ENCODE data around the gene SLC35C1. TPM values are rescaled to one million over a fixed set of nuclear protein-coding genes. Genes with fewer than 3 reads are reported as not detected.

SLC35C1 gene
- total RNA-seq, 1 donor, result 6.2 TPM

GRCh38 chr11:45858751-45859398 lies 53.9 kb downstream of the SLC35C1 start:
- DNase-seq (ENCODE audit: low read depth), result no peak
- TF ChIP-seq, protein P1, sequence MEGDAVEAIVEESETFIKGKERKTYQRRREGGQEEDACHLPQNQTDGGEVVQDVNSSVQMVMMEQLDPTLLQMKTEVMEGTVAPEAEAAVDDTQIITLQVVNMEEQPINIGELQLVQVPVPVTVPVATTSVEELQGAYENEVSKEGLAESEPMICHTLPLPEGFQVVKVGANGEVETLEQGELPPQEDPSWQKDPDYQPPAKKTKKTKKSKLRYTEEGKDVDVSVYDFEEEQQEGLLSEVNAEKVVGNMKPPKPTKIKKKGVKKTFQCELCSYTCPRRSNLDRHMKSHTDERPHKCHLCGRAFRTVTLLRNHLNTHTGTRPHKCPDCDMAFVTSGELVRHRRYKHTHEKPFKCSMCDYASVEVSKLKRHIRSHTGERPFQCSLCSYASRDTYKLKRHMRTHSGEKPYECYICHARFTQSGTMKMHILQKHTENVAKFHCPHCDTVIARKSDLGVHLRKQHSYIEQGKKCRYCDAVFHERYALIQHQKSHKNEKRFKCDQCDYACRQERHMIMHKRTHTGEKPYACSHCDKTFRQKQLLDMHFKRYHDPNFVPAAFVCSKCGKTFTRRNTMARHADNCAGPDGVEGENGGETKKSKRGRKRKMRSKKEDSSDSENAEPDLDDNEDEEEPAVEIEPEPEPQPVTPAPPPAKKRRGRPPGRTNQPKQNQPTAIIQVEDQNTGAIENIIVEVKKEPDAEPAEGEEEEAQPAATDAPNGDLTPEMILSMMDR (IDR thresholded peaks at IDR 0.05; ENCODE audit: insufficient read depth, low read length), result no peak
- no peak overlapping the region for H3K4me3 ChIP-seq (ENCODE audit: low read depth, low read length)

DNA sequence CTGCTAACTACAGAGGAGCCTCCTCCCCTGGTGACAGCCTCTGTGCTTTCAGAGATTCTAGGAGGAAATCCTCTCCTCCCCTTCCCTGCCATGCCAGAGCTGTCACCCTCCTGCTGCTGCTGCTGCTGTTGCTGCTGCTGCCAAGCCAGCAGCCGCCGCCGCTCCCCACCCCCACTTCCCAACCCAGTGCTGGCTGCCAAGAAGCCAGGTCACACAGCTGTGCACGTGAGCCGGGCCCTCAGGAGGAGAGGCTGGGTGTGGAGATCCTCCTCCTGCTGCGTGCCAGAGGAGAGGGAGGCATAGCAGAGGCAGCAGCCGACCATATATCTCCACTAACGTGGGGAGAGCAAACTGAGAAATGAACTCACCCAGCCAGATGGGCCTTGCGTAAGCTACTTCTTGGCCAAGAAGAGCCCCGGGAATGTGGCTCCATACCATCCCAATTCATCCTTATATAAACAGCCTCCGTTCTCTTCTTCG lies 54.8 kb downstream of the SLC35C1 start:
- H3K4me3 ChIP-seq (ENCODE audit: low read depth, low read length), result no peak overlapping the region
- TF ChIP-seq, protein P1 (IDR thresholded peaks at IDR 0.05; ENCODE audit: insufficient read depth, low read length), result no peak

DNA sequence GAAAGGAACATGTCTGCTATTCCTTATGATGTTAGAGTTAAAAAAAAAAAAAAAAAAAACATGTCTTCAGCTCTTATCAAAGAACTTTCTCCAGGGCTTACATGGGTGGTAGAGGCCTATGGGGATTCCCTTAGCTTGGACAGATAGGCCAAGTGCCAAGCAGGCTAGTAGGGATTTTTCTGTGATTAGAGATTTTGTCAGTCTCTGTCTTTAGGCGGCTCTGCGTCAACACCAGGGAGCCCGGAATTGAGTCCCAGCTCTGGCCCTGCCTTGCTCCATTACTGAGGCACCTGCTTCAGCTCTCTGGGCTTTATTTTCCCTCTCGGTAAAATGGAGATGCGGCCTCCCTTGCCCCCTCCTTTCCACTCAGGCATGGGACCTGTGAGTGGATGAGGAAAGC lies 55.4 kb downstream of the SLC35C1 start:
- TF ChIP-seq, protein P1 (IDR thresholded peaks at IDR 0.05; ENCODE audit: insufficient read depth, low read length), result no peak
- no peak for DNase-seq (ENCODE audit: low read depth)
- no peak overlapping the region for H3K4me3 ChIP-seq (ENCODE audit: low read depth, low read length)

More for the DNA sequence above, 54.8 kb downstream of the SLC35C1 start:
- DNase-seq (ENCODE audit: low read depth), result peak; percentile 99

DNA sequence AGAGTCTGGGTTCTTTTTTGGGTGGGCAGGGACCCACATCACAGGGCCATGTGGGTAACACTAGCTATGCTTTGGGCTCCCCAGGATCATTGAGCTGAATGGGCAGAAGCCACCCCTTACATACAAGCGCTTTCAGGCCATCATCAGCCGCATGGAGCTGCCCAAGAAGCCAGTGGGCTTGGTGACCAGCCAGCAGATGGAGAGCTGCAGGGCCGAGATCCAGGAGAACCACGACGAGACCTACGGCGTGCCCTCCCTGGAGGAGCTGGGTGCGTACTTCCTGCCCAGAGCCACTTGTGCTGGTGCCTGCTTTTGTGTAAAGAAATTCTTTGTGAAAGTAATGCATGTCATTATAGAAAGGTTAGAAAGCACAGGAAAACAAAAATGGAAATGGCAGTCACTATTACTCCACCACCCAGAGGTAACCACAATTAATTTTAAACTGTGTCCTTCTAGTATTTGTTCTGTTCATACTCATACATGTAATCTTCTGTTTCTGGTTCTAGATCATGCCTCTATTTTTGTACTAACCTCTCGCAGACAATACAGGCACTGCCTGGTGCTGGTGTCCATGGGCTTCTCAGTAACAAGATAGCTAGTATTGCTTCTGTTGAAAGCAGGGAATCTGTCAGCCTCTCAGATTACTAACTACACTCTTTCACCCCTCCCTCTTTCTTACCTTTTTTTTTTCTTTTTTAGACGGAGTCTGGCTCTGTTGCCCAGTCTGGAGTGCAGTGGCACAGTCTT lies 56.0 kb downstream of the SLC35C1 start:
- no peak for DNase-seq (ENCODE audit: low read depth)
- no peak overlapping the region for H3K4me3 ChIP-seq (ENCODE audit: low read depth, low read length)
- TF ChIP-seq, protein P1 (IDR thresholded peaks at IDR 0.05; ENCODE audit: insufficient read depth, low read length), result no peak

Other genes starting within 250 kb of the SLC35C1 start
- gene CHST1, start 139.5 kb upstream of the SLC35C1 start, total RNA-seq (ENCODE audit: low replicate concordance), result 0.09 and 0.82 TPM in 2 replicates
- gene CRY2, start 42.3 kb downstream of the SLC35C1 start, total RNA-seq (ENCODE audit: low replicate concordance), result 12.6 and 19.6 TPM in 2 replicates
- gene MAPK8IP1, start 80.5 kb downstream of the SLC35C1 start, total RNA-seq (ENCODE audit: low replicate concordance), result 8.0 and 8.1 TPM in 2 replicates
- 1.6 TPM in 1 of 2 replicates, not detected in the other for gene FREY1, start 102.1 kb downstream of the SLC35C1 start, total RNA-seq (ENCODE audit: low replicate concordance)
- gene PEX16, start 112.7 kb downstream of the SLC35C1 start, total RNA-seq (ENCODE audit: low replicate concordance), result 14.6 and 24.0 TPM in 2 replicates
- not detected in 2 replicates for gene LARGE2, start 117.5 kb downstream of the SLC35C1 start, total RNA-seq (ENCODE audit: low replicate concordance)